ENCODE measurements around the gene GPC6.

- no peak for TF ChIP-seq CTCF (IDR thresholded peaks at IDR 0.05)
- no peak for TF ChIP-seq POLR2A (IDR thresholded peaks at IDR 0.05)
- TF ChIP-seq POLR2AphosphoS5 (IDR thresholded peaks at IDR 0.05), result no peak
Measured at GRCh38 chr13:94411747-94412146, 1185.1 kb downstream of the GPC6 start.
